Measurements from ENCODE around the gene YPEL2. TPM values are rescaled to one million over a fixed set of nuclear protein-coding genes. Genes with fewer than 3 reads are reported as not detected.
"Not testable (repeated sequence)": the region's sequence is repeated elsewhere in the genome, so short reads cannot be mapped to it uniquely, and the experiment has no call there.

Gene YPEL2
- total RNA-seq, 2 donors from 2014 or later: 17.2 to 25.7 TPM

- Histone ChIP-seq H3K9me3 (no peaks in the 10 kb centered on the region), H3K36me3 (no peaks in the 10 kb centered on the region), H3K9ac (ENCODE audit: low read depth in 2 of 2, low read length in 2 of 2) (no peak overlapping the region), H3K4me3 (no peak overlapping the region), H3K27ac (no peak overlapping the region), H3K4me1 (no peaks in the 10 kb centered on the region), H3K27me3 (no peaks in the 10 kb centered on the region)
- TF ChIP-seq CTCF (IDR thresholded peaks at IDR 0.05): no peak
- DNase-seq: no peak
- intact Hi-C loops (cut with DNase I): no loop called here
Measured at GRCh38 chr17:59409336-59410048, 78.0 kb downstream of the YPEL2 start.

GRCh38 chr17:59410049-59410437, 78.6 kb downstream of the YPEL2 start:
- no peak overlapping the region for H3K27ac ChIP-seq
- intact Hi-C loops (cut with DNase I): no loop called here
- DNase-seq: no peak
- H3K9me3 ChIP-seq: no peaks in the 10 kb centered on the region
- TF ChIP-seq CTCF (IDR thresholded peaks at IDR 0.05): no peak
- H3K9ac ChIP-seq (ENCODE audit: low read depth in 2 of 2, low read length in 2 of 2): no peak overlapping the region
- H3K4me1 ChIP-seq: no peaks in the 10 kb centered on the region
- H3K4me3 ChIP-seq: no peak overlapping the region
- H3K27me3 ChIP-seq: no peaks in the 10 kb centered on the region
- no peaks in the 10 kb centered on the region for H3K36me3 ChIP-seq

- H3K4me1 ChIP-seq; DNase-seq; intact Hi-C loops (cut with DNase I); H3K9ac ChIP-seq (ENCODE audit: low read depth in 2 of 2, low read length in 2 of 2); H3K9me3 ChIP-seq; H3K36me3 ChIP-seq; H3K27me3 ChIP-seq; H3K27ac ChIP-seq; H3K4me3 ChIP-seq: not testable (repeated sequence)
Measured at GRCh38 chr17:59412431-59412830, 81.0 kb downstream of the YPEL2 start.

GRCh38 chr17:59413014-59413766, 81.7 kb downstream of the YPEL2 start:
- Histone ChIP-seq H3K27ac (no peak overlapping the region), H3K4me3 (no peak overlapping the region), H3K27me3 (no peaks in the 10 kb centered on the region), H3K4me1 (no peaks in the 10 kb centered on the region), H3K9me3 (no peaks in the 10 kb centered on the region), H3K9ac (ENCODE audit: low read depth in 2 of 2, low read length in 2 of 2) (no peak overlapping the region), H3K36me3 (no peaks in the 10 kb centered on the region)
- no peak for TF ChIP-seq CTCF (IDR thresholded peaks at IDR 0.05)
- no peak for DNase-seq
- intact Hi-C loops (cut with DNase I): no loop called here

GRCh38 chr17:59415397-59415796, 83.9 kb downstream of the YPEL2 start:
- Histone ChIP-seq H3K27ac (no peak overlapping the region), H3K4me1 (no peaks in the 10 kb centered on the region), H3K27me3 (no peaks in the 10 kb centered on the region), H3K36me3 (no peaks in the 10 kb centered on the region), H3K4me3 (no peak overlapping the region), H3K9me3 (no peaks in the 10 kb centered on the region), H3K9ac (ENCODE audit: low read depth in 2 of 2, low read length in 2 of 2) (no peak overlapping the region)
- intact Hi-C loops (cut with DNase I): no loop called here
- no peak for TF ChIP-seq CTCF (IDR thresholded peaks at IDR 0.05)
- no peak for DNase-seq

GRCh38 chr17:59416184-59416583, 84.7 kb downstream of the YPEL2 start:
- TF ChIP-seq CTCF (IDR thresholded peaks at IDR 0.05): no peak
- Histone ChIP-seq H3K9me3 (no peaks in the 10 kb centered on the region), H3K36me3 (no peaks in the 10 kb centered on the region), H3K4me3 (no peak overlapping the region), H3K27ac (no peak overlapping the region), H3K4me1 (no peaks in the 10 kb centered on the region), H3K27me3 (no peaks in the 10 kb centered on the region), H3K9ac (ENCODE audit: low read depth in 2 of 2, low read length in 2 of 2) (no peak overlapping the region)
- DNase-seq: no peak
- intact Hi-C loops (cut with DNase I): no loop called here

Data from colonic mucosa (tissue), 4 donors.